Measurements from ENCODE around the gene P2RY8.

Gene P2RY8

GRCh38 chrX:1444561-1445500, 92.2 kb downstream of the P2RY8 start:
- no peaks in the 10 kb centered on the region for H3K9me2 ChIP-seq (replicated peaks; ENCODE audit: insufficient read depth, low read length)
- no peaks in the 10 kb centered on the region for H4K20me1 ChIP-seq (ENCODE audit: insufficient read depth, low read length)
- DNase-seq, result no peak
- no peaks in the 10 kb centered on the region for H3K9me3 ChIP-seq (replicated peaks; ENCODE audit: insufficient read depth, low read length)
- no peak for TF ChIP-seq EZH2 (optimal IDR thresholded peaks at IDR 0.05; ENCODE audit: low read depth, low read length)
- TF ChIP-seq CTCF (IDR thresholded peaks at IDR 0.05; ENCODE audit: low read length), result no peak
- TF ChIP-seq EZH2phosphoT487 (IDR thresholded peaks at IDR 0.05; ENCODE audit: low read length), result no peak
- no peak overlapping the region for H3K4me3 ChIP-seq (ENCODE audit: low read length)
- no peaks in the 10 kb centered on the region for H3F3A ChIP-seq (ENCODE audit: insufficient read depth, low read length)
- H3K9ac ChIP-seq (ENCODE audit: low read length), result no peak overlapping the region
- no peak overlapping the region for H2AFZ ChIP-seq (ENCODE audit: low read length)
- H3K27me3 ChIP-seq (replicated peaks; ENCODE audit: insufficient read depth, low read length), result no peaks in the 10 kb centered on the region
- H3K36me3 ChIP-seq (replicated peaks; ENCODE audit: insufficient read depth, low read length), result no peaks in the 10 kb centered on the region
- no peak overlapping the region for H3K4me2 ChIP-seq (ENCODE audit: low read depth, low read length)
- peaks cover 27% of the 10 kb centered on the region; the same call in 1 of the 2 replicates for H3K79me2 ChIP-seq (ENCODE audit: low read length)
- H3K4me1 ChIP-seq (ENCODE audit: low read length), result no peaks in the 10 kb centered on the region
- no peak overlapping the region for H3K27ac ChIP-seq (ENCODE audit: low read length)

GRCh38 chrX:1443496-1444075, 93.4 kb downstream of the P2RY8 start:
- no peaks in the 10 kb centered on the region for H3K9me3 ChIP-seq (replicated peaks; ENCODE audit: insufficient read depth, low read length)
- TF ChIP-seq CTCF (IDR thresholded peaks at IDR 0.05; ENCODE audit: low read length), result no peak
- no peak for TF ChIP-seq EZH2 (optimal IDR thresholded peaks at IDR 0.05; ENCODE audit: low read depth, low read length)
- TF ChIP-seq EZH2phosphoT487 (IDR thresholded peaks at IDR 0.05; ENCODE audit: low read length), result no peak

GRCh38 chrX:1442724-1443367, 94.1 kb downstream of the P2RY8 start:
- Histone ChIP-seq H3K9ac (ENCODE audit: low read length) (no peak overlapping the region), H3K9me2 (replicated peaks; ENCODE audit: insufficient read depth, low read length) (no peaks in the 10 kb centered on the region), H2AFZ (ENCODE audit: low read length) (no peak overlapping the region), H3F3A (ENCODE audit: insufficient read depth, low read length) (no peaks in the 10 kb centered on the region), H3K27ac (ENCODE audit: low read length) (no peak overlapping the region), H3K27me3 (replicated peaks; ENCODE audit: insufficient read depth, low read length) (no peaks in the 10 kb centered on the region), H3K36me3 (replicated peaks; ENCODE audit: insufficient read depth, low read length) (no peaks in the 10 kb centered on the region), H4K20me1 (ENCODE audit: insufficient read depth, low read length) (no peaks in the 10 kb centered on the region), H3K4me3 (ENCODE audit: low read length) (no peak overlapping the region), H3K9me3 (replicated peaks; ENCODE audit: insufficient read depth, low read length) (no peaks in the 10 kb centered on the region), H3K79me2 (ENCODE audit: low read length) (peaks cover 9% of the 10 kb centered on the region; the same call in 1 of the 2 replicates), H3K4me2 (ENCODE audit: low read depth, low read length) (no peak overlapping the region), H3K4me1 (ENCODE audit: low read length) (no peaks in the 10 kb centered on the region)
- TF ChIP-seq EZH2 (optimal IDR thresholded peaks at IDR 0.05; ENCODE audit: low read depth, low read length) (no peak), EZH2phosphoT487 (IDR thresholded peaks at IDR 0.05; ENCODE audit: low read length) (no peak), CTCF (IDR thresholded peaks at IDR 0.05; ENCODE audit: low read length) (no peak)
- no peak for DNase-seq

More at GRCh38 chrX:1443496-1444075, 93.4 kb downstream of the P2RY8 start:
- no peak overlapping the region for H3K4me3 ChIP-seq (ENCODE audit: low read length)
- H4K20me1 ChIP-seq (ENCODE audit: insufficient read depth, low read length), result no peaks in the 10 kb centered on the region
- H2AFZ ChIP-seq (ENCODE audit: low read length), result no peak overlapping the region
- H3K27ac ChIP-seq (ENCODE audit: low read length), result no peak overlapping the region
- no peaks in the 10 kb centered on the region for H3K9me2 ChIP-seq (replicated peaks; ENCODE audit: insufficient read depth, low read length)
- H3K36me3 ChIP-seq (replicated peaks; ENCODE audit: insufficient read depth, low read length), result no peaks in the 10 kb centered on the region
- no peak overlapping the region for H3K4me2 ChIP-seq (ENCODE audit: low read depth, low read length)
- no peak for DNase-seq
- no peaks in the 10 kb centered on the region for H3K27me3 ChIP-seq (replicated peaks; ENCODE audit: insufficient read depth, low read length)
- H3K4me1 ChIP-seq (ENCODE audit: low read length), result no peaks in the 10 kb centered on the region
- H3F3A ChIP-seq (ENCODE audit: insufficient read depth, low read length), result no peaks in the 10 kb centered on the region
- peaks cover 14% of the 10 kb centered on the region; the same call in 1 of the 2 replicates for H3K79me2 ChIP-seq (ENCODE audit: low read length)
- H3K9ac ChIP-seq (ENCODE audit: low read length), result no peak overlapping the region

All from MM.1S (cell line).